ENCODE measurements around the gene EXOG. TPM values are rescaled to one million over a fixed set of nuclear protein-coding genes. Genes with fewer than 3 reads are reported as not detected.

EXOG gene
- total and polyA plus RNA-seq, 12 donors, result 5.8 to 16.3 (median 11.4) TPM

DNA sequence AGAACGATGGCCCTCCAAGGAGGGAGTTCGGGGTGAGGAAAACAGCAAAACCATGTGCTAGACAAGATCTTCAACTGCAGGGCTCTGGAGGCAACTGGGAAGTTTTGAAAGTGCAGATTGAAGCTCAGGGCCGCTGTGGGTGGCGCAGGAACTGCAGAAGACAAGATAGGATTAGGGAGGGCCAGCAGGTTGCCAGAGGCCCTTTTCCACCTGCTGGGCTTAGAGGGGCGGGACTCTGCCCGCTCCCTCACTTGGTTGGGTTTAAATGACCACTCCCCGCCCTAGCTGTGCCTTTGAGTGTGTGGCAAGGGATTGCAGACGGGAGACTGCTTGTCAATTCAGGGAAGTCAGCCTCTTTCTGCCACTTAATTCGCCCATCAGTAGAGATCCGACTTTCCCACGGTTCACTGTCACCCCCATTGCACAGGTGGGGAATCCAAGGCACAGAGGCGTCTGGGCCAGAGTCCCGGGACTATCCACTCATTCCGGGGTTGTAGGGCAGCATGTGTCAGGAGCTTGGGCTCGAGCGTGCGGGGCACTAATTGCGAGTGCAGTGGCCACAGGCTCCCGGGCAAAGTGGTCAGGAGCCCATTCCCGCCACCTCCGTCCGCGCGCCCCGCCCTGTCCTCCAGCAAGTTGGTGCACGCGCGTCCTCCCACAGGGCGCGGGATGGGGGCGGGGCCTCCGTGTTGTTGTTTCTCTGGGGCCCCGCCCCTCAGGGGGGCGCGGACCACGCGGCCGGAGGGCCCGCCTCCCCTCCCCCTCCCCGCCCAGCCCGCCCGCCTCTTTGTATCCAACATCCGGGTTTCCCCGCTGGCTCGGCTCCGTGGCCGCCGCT is 42.8 kb upstream of the EXOG start, which contains the start of gene ACVR2B:
TSS of gene ACVR2B (plus strand) at position 816 of the 838 bp plus-strand sequence. CDS start 433 bp downstream, outside the sequence.
- peak; percentile 91 to 96 (median 94) for DNase-seq
- Histone ChIP-seq H3K9me3 (replicated peaks in 1 of 3) (no peaks in the 10 kb centered on the region), H3K27ac (peak within 1 kb of the TSS; percentile 24 to 94 (median 90)), H3K36me3 (replicated peaks in 1 of 2) (no peaks in the 10 kb centered on the region), H3K4me3 (peak within 1 kb of the TSS; percentile 29 to 97 (median 56)), H3K4me1 (replicated peaks in 1 of 2) (peaks cover 34 to 48% of the 10 kb centered on the region in 2 donors), H3K27me3 (no peaks in the 10 kb centered on the region)
- intact Hi-C loops (cut with DNase I), result no loop called here
- TF ChIP-seq, protein P1, sequence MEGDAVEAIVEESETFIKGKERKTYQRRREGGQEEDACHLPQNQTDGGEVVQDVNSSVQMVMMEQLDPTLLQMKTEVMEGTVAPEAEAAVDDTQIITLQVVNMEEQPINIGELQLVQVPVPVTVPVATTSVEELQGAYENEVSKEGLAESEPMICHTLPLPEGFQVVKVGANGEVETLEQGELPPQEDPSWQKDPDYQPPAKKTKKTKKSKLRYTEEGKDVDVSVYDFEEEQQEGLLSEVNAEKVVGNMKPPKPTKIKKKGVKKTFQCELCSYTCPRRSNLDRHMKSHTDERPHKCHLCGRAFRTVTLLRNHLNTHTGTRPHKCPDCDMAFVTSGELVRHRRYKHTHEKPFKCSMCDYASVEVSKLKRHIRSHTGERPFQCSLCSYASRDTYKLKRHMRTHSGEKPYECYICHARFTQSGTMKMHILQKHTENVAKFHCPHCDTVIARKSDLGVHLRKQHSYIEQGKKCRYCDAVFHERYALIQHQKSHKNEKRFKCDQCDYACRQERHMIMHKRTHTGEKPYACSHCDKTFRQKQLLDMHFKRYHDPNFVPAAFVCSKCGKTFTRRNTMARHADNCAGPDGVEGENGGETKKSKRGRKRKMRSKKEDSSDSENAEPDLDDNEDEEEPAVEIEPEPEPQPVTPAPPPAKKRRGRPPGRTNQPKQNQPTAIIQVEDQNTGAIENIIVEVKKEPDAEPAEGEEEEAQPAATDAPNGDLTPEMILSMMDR (IDR thresholded peaks at IDR 0.05), result no peak
- TF ChIP-seq POLR2A (IDR thresholded peaks at IDR 0.05), result peak in 1 of 2 donors; percentile 63
- WGBS, 4 donors, result 8 to 28% (median 17%) methylated on average over 12 to 48 of the region's 48 CpGs

DNA sequence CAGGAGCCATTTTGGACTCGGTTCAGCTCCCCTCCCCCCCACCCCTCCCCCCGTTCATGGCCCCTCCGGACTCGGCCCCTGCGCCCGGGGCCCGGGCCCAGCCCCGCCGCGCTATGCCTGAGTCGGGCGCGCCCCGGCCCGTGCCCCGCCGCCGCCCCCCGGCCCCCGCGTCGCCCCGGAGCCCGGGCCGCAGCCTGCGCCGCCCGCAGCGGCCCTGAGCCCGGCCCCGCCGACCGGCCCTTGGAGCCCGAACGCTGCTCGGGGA is 42.3 kb upstream of the EXOG start:
- H3K27ac ChIP-seq, result peak overlapping the region; percentile 24 to 94 (median 90)
- no peak for TF ChIP-seq POLR2A (IDR thresholded peaks at IDR 0.05)
- TF ChIP-seq, protein P1 (IDR thresholded peaks at IDR 0.05), result no peak
- no peaks in the 10 kb centered on the region for H3K9me3 ChIP-seq (replicated peaks in 1 of 3)
- H3K36me3 ChIP-seq (replicated peaks in 1 of 2), result no peaks in the 10 kb centered on the region
- no peaks in the 10 kb centered on the region for H3K27me3 ChIP-seq
- WGBS, 4 donors, result 0 to 1% (median 1%) methylated on average over 12 to 35 of the region's 36 CpGs; no CpG with 5 or more reads in 1 of the 4 donors
- H3K4me1 ChIP-seq (replicated peaks in 1 of 2), result peaks cover 37 to 54% of the 10 kb centered on the region in 2 donors
- intact Hi-C loops (cut with DNase I), result no loop called here
- peak overlapping the region in 1 of 4 donors; percentile 97 for H3K4me3 ChIP-seq
- DNase-seq, result no peak

DNA sequence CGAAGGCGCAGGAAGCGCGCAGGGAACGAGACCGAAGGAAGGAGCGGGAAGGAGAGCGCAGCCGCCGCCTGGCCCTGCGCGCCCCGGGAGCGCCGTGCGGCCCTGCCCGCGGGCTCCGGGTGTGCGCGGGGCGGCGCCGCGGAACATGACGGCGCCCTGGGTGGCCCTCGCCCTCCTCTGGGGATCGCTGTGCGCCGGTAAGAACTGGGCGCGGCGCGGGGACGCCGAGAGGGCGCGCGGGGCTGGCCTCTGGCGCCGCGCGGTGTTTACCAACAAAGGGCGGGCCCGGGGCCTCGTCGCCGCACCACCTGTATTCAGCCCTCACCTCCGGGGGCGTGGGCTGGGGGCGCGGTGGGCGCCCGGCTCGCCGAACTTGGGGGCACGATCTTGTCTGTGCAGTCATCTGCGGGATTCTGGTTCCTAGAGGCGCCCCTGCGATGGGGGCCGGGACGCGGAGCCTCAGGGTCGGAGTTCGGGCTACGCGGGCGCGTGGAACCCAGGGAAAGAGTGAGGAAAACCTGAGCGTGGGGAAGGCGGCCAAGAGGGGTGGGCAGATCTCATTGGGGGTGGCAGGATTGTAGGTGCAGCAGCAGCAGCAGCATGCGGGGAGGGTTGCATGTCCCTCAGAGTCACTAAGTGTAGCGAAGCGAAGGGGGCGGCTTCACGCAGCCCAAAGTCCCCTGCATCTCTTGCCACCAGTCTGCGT is 41.8 kb upstream of the EXOG start:
- intact Hi-C loops (cut with DNase I), result no loop called here
- H3K27ac ChIP-seq, result peak overlapping the region; percentile 24 to 94 (median 90)

More for the DNA sequence above, 41.8 kb upstream of the EXOG start:
- 0 to 2% (median 1%) methylated on average over 12 to 78 of the region's 78 CpGs for WGBS, 4 donors
- Histone ChIP-seq H3K9me3 (replicated peaks in 1 of 3) (no peaks in the 10 kb centered on the region), H3K27me3 (no peaks in the 10 kb centered on the region), H3K36me3 (replicated peaks in 1 of 2) (no peaks in the 10 kb centered on the region), H3K4me1 (replicated peaks in 1 of 2) (peaks cover 35 to 54% of the 10 kb centered on the region in 2 donors), H3K4me3 (peak overlapping the region; percentile 29 to 97 (median 56))
- peak in 6 of 7 donors; percentile 48 to 72 (median 55) for DNase-seq
- TF ChIP-seq, protein P1 (IDR thresholded peaks at IDR 0.05), result no peak
- TF ChIP-seq POLR2A (IDR thresholded peaks at IDR 0.05), result peak in 1 of 2 donors; percentile 45

Measured in adrenal gland (tissue), 12 donors.